IMR-90 (cell line): ENCODE measurements around the gene DEFB124.

Experiments used
- CEBPB ChIP-seq: IDR thresholded peaks from 2 replicates; pipeline ENCODE4 v1.6.1; 2012; ENCODE audit warnings: low read depth, low read length, improper control_type of control experiment
- CTCF ChIP-seq: conservative IDR thresholded peaks from 2 replicates; pipeline ENCODE4 v1.5.1; 2012; ENCODE audit warnings: mild to moderate bottlenecking, low read depth, low read length, improper control_type of control experiment
- ELK1 ChIP-seq: fragments of 150-350 bp; IDR thresholded peaks from 2 replicates; pipeline ENCODE4 v1.6.1; 2016; ENCODE audit warnings: low read depth, mild to moderate bottlenecking, low read length, moderate library complexity, borderline replicate concordance
- MAFK ChIP-seq: IDR thresholded peaks from 2 replicates; pipeline ENCODE4 v1.6.1; 2012; ENCODE audit warnings: low read depth, low read length, improper control_type of control experiment
- MXI1 ChIP-seq: IDR thresholded peaks from 2 replicates; pipeline ENCODE4 v1.6.1; 2012; ENCODE audit warnings: low read depth, mild to moderate bottlenecking, low read length, moderate library complexity, borderline replicate concordance
- POLR2A ChIP-seq: IDR thresholded peaks from 2 replicates; pipeline ENCODE4 v1.6.1; 2012; ENCODE audit warnings: mild to moderate bottlenecking, low read depth, low read length

- TF ChIP-seq CTCF, result no peak
- no peak for TF ChIP-seq CEBPB
- TF ChIP-seq POLR2A, result no peak
- no peak for TF ChIP-seq ELK1
- no peak for TF ChIP-seq MXI1
- TF ChIP-seq MAFK, result no peak
These were observed 23.1 kb upstream of the DEFB124 start for GRCh38 chr20:31497838-31498540.
